HL-60 (cell line): ENCODE data around the gene GGTLC3.
"Not testable (repeated sequence)": the region's sequence is repeated elsewhere in the genome, so short reads cannot be mapped to it uniquely, and the experiment has no call there.

ENCODE experiments used
- CTCF ChIP-seq: IDR thresholded peaks from one replicate; pipeline ENCODE4 v1.5.1; 2011; ENCODE audit warnings: low read length, control low read depth, inconsistent platforms; ENCODE audit not compliant: insufficient read depth
- REST ChIP-seq: IDR thresholded peaks from 2 replicates; pipeline ENCODE4 v1.6.1; 2012; ENCODE audit warnings: low read depth; ENCODE audit not compliant: insufficient replicate concordance
- SPI1 ChIP-seq: IDR thresholded peaks from 2 replicates; pipeline ENCODE4 v1.6.1; 2012; ENCODE audit warnings: low read depth, mild to moderate bottlenecking, borderline replicate concordance

- not testable (repeated sequence) for TF ChIP-seq REST, CTCF, SPI1
Observed at GRCh38 chr22:18554280-18555256, 36.6 kb upstream of the GGTLC3 start.
